ENCODE data around the gene PNRC2.

Gene PNRC2

GRCh38 chr1:23959461-23960290 is at the start of gene PNRC2:
Gene PNRC2 (plus strand): TSS chr1:23959828. CDS start chr1:23961458, 1,630 bp downstream.
- in situ Hi-C loops (cut with MboI; ENCODE audit: low sequenced_read_pairs): no loop called here

- in situ Hi-C loops (cut with MboI; ENCODE audit: low sequenced_read_pairs): loop anchor here (10.0 kb wide), 1 partner anchor 135 kb away; the partner anchor contains the start of gene PITHD1
Observed at GRCh38 chr1:23910144-23910543, 49.5 kb upstream of the PNRC2 start.

GRCh38 chr1:23910553-23911246 is 48.9 kb upstream of the PNRC2 start:
- in situ Hi-C loops (cut with MboI; ENCODE audit: low sequenced_read_pairs): loop anchor here (10.0 kb wide), 1 partner anchor 136 kb away; the partner anchor contains the start of gene PITHD1

GRCh38 chr1:23911921-23912320 is 47.7 kb upstream of the PNRC2 start:
- in situ Hi-C loops (cut with MboI; ENCODE audit: low sequenced_read_pairs): loop anchor here (10.0 kb wide), 1 partner anchor 137 kb away; the partner anchor contains the start of gene PITHD1

GRCh38 chr1:23913212-23913880 is 46.3 kb upstream of the PNRC2 start, which contains the start of gene CNR2:
Gene CNR2 (minus strand): TSS chr1:23913362. CDS start chr1:23875617, 37,745 bp downstream.
- in situ Hi-C loops (cut with MboI; ENCODE audit: low sequenced_read_pairs): loop anchor here (10.0 kb wide), 1 partner anchor 139 kb away; the partner anchor contains the start of gene PITHD1

- in situ Hi-C loops (cut with MboI; ENCODE audit: low sequenced_read_pairs): loop anchor here (5.0 to 10.0 kb wide), 2 partner anchors 108 to 140 kb away; partner anchors contain the start of gene PITHD1
Observed at GRCh38 chr1:23914921-23915320, 44.7 kb upstream of the PNRC2 start.

GRCh38 chr1:23915466-23915865 is 44.2 kb upstream of the PNRC2 start:
- in situ Hi-C loops (cut with MboI; ENCODE audit: low sequenced_read_pairs): loop anchor here (5.0 to 10.0 kb wide), 2 partner anchors 108 to 141 kb away; partner anchors contain the start of gene PITHD1

- in situ Hi-C loops (cut with MboI; ENCODE audit: low sequenced_read_pairs): loop anchor here (5.0 to 10.0 kb wide), 2 partner anchors 109 to 142 kb away; partner anchors contain the start of gene PITHD1
Observed at GRCh38 chr1:23916209-23917131, 43.2 kb upstream of the PNRC2 start.

GRCh38 chr1:23922321-23922943 is 37.2 kb upstream of the PNRC2 start:
- in situ Hi-C loops (cut with MboI; ENCODE audit: low sequenced_read_pairs): no loop called here

GRCh38 chr1:23923592-23924499 is 35.8 kb upstream of the PNRC2 start:
- in situ Hi-C loops (cut with MboI; ENCODE audit: low sequenced_read_pairs): no loop called here

GRCh38 chr1:23924601-23925000 is 35.0 kb upstream of the PNRC2 start:
- in situ Hi-C loops (cut with MboI; ENCODE audit: low sequenced_read_pairs): no loop called here

- in situ Hi-C loops (cut with MboI; ENCODE audit: low sequenced_read_pairs): no loop called here
Observed at GRCh38 chr1:23925279-23925678, 34.3 kb upstream of the PNRC2 start.

- in situ Hi-C loops (cut with MboI; ENCODE audit: low sequenced_read_pairs): no loop called here
Observed at GRCh38 chr1:23927097-23927496, 32.5 kb upstream of the PNRC2 start.

- in situ Hi-C loops (cut with MboI; ENCODE audit: low sequenced_read_pairs): no loop called here
Observed at GRCh38 chr1:23928789-23929188, 30.8 kb upstream of the PNRC2 start.

- in situ Hi-C loops (cut with MboI; ENCODE audit: low sequenced_read_pairs): no loop called here
Observed at GRCh38 chr1:23930270-23930669, 29.4 kb upstream of the PNRC2 start.

- in situ Hi-C loops (cut with MboI; ENCODE audit: low sequenced_read_pairs): no loop called here
Observed at GRCh38 chr1:23930861-23931490, 28.7 kb upstream of the PNRC2 start.

- in situ Hi-C loops (cut with MboI; ENCODE audit: low sequenced_read_pairs): no loop called here
Observed at GRCh38 chr1:23931491-23931880, 28.1 kb upstream of the PNRC2 start.
